OCI-LY7 (cell line): Measurements from ENCODE around the gene LBP. TPM values are rescaled to one million over a fixed set of nuclear protein-coding genes. Genes with fewer than 3 reads are reported as not detected.

Source experiments
- BruUV-seq: library from RNA; stranded (reverse); fragments of 400-500 nt; replicated peaks from 2 replicates; lab custom pipeline; 2021; lab: Mats Ljungman, UMichigan
- CTCF ChIA-PET: fragments of 300-600 bp; sonication (Branson Sonifier 250); formaldehyde crosslinking; loops from one replicate; lab custom pipeline; 2022; ENCODE audit warnings: antibody characterized with exemption; ENCODE audit not compliant: unreplicated experiment; lab: Charles Lee
- POLR2A ChIA-PET: fragments of 300-600 bp; sonication (Branson Sonifier 250); formaldehyde crosslinking; loops from one replicate; lab custom pipeline; 2022; ENCODE audit warnings: antibody characterized with exemption; lab: Charles Lee
- DNase-seq: peaks from one replicate; pipeline ENCODE4 v3.0.0-alpha.2; 2015; ENCODE audit warnings: low spot score
- H2AFZ ChIP-seq: fragments of 200-600 bp; sonication (generic), shearing (Covaris generic); 2 replicates; pipeline ENCODE4 v1.6.1; 2014; ENCODE audit warnings: mild to moderate bottlenecking, antibody characterized with exemption, low read length, moderate library complexity
- H3K27ac ChIP-seq: fragments of 200-600 bp; sonication (generic); 2 replicates; pipeline ENCODE4 v1.5.1; 2014; ENCODE audit warnings: mixed run types, low read depth, mild to moderate bottlenecking, moderate library complexity, low read length, inconsistent platforms; ENCODE audit not compliant: poor library complexity, severe bottlenecking
- H3K36me3 ChIP-seq: fragments of 200-600 bp; sonication (generic); 2 replicates; pipeline ENCODE4 v1.6.1; 2014; ENCODE audit warnings: mild to moderate bottlenecking, antibody characterized with exemption, low read length, moderate library complexity, mixed read lengths; ENCODE audit not compliant: insufficient read depth
- H3K4me1 ChIP-seq: fragments of 200-600 bp; sonication (generic); 2 replicates; pipeline ENCODE4 v1.5.1; 2014; ENCODE audit warnings: mild to moderate bottlenecking, low read length; ENCODE audit not compliant: insufficient read depth, poor library complexity, severe bottlenecking
- H3K4me2 ChIP-seq: fragments of 200-600 bp; sonication (generic); 2 replicates; pipeline ENCODE4 v1.6.1; 2014; ENCODE audit warnings: mild to moderate bottlenecking, low read length
- H3K4me3 ChIP-seq: fragments of 200-600 bp; sonication (generic); 2 replicates; pipeline ENCODE4 v1.5.1; 2014; ENCODE audit warnings: mild to moderate bottlenecking, low read depth, low read length; ENCODE audit not compliant: poor library complexity, severe bottlenecking
- H3K79me2 ChIP-seq: fragments of 200-600 bp; sonication (generic); 2 replicates; pipeline ENCODE4 v1.6.1; 2016; ENCODE audit warnings: low read depth, mild to moderate bottlenecking, low read length, moderate library complexity, mixed read lengths; ENCODE audit not compliant: insufficient read depth
- H3K9me2 ChIP-seq: fragments of 200-600 bp; sonication (generic); 2 replicates; pipeline ENCODE4 v1.6.1; 2016; ENCODE audit warnings: mild to moderate bottlenecking, low read length, mixed read lengths; ENCODE audit not compliant: insufficient read depth
- H3K9me3 ChIP-seq: fragments of 200-600 bp; sonication (generic); 2 replicates; pipeline ENCODE4 v1.6.1; 2014; ENCODE audit warnings: mild to moderate bottlenecking, mixed run types, low read length, mixed read lengths
- H4K20me1 ChIP-seq: fragments of 200-600 bp; sonication (generic); 2 replicates; pipeline ENCODE4 v1.6.1; 2014; ENCODE audit warnings: mild to moderate bottlenecking, antibody characterized with exemption, low read length, moderate library complexity, mixed read lengths; ENCODE audit not compliant: insufficient read depth
- CTCF ChIP-seq: fragments of 200-600 bp; sonication (generic); conservative IDR thresholded peaks from 2 replicates; pipeline ENCODE4 v1.5.1; 2014; ENCODE audit warnings: mild to moderate bottlenecking, antibody characterized with exemption, low read length, moderate library complexity, mixed read lengths
- EZH2phosphoT487 ChIP-seq: fragments of 200-600 bp; sonication (generic); IDR thresholded peaks from 2 replicates; pipeline ENCODE4 v1.6.1; 2018; ENCODE audit warnings: low read depth, borderline replicate concordance, mild to moderate bottlenecking, mixed run types, antibody characterized with exemption, low read length, moderate library complexity, mixed read lengths
- intact Hi-C: fragments of 100-400 bp; cut with micrococcal nuclease; formaldehyde crosslinking; loops from one replicate; pipeline ENCODE4 v1.10.0; 2022; ENCODE audit not compliant: unreplicated experiment
- total RNA-seq, 2 experiments: library from RNA; depleted of rRNA in 1 of 2; stranded (reverse); fragments of >200 nt in 1 of 2; shearing (Covaris generic) in 1 of 2; gene quantifications; 2 replicates each; pipeline ENCODE4 v1.2.3, GENCODE V29; 2014 to 2022

Gene LBP
- total RNA-seq, 2 experiments from 2014 or later, result not detected

- no peak for TF ChIP-seq EZH2phosphoT487
- no peak for TF ChIP-seq CTCF
- DNase-seq, result peak; percentile 43
- H3K9me2 ChIP-seq, result no peaks in the 10 kb centered on the region
- H2AFZ ChIP-seq, result peak overlapping the region; percentile 98
- H4K20me1 ChIP-seq, result no peaks in the 10 kb centered on the region
- H3K9me3 ChIP-seq, result no peaks in the 10 kb centered on the region
- no peaks in the 10 kb centered on the region for H3K36me3 ChIP-seq
- CTCF ChIA-PET, result no interaction called here
- H3K27ac ChIP-seq, result no peak overlapping the region
- intact Hi-C loops, result no loop called here
- H3K4me3 ChIP-seq, result peak overlapping the region; percentile 31
- H3K4me1 ChIP-seq, result no peaks in the 10 kb centered on the region
- no TSS peak for BruUV-seq
- no peaks in the 10 kb centered on the region for H3K79me2 ChIP-seq
- POLR2A ChIA-PET, result no interaction called here
- peak overlapping the region; percentile 63 for H3K4me2 ChIP-seq
These were observed 23.1 kb downstream of the LBP start for GRCh38 chr20:38369389-38369788.

GRCh38 chr20:38372806-38373205 is 26.5 kb downstream of the LBP start:
- H2AFZ ChIP-seq, result no peak overlapping the region
- no peaks in the 10 kb centered on the region for H3K9me3 ChIP-seq
- H3K4me2 ChIP-seq, result no peak overlapping the region
- no peaks in the 10 kb centered on the region for H3K79me2 ChIP-seq
- no peaks in the 10 kb centered on the region for H3K4me1 ChIP-seq
- ChIA-PET POLR2A (no interaction called here), CTCF (no interaction called here)
- no peaks in the 10 kb centered on the region for H4K20me1 ChIP-seq
- H3K27ac ChIP-seq, result no peak overlapping the region
- H3K36me3 ChIP-seq, result no peaks in the 10 kb centered on the region
- H3K4me3 ChIP-seq, result no peak overlapping the region
- no TSS peak for BruUV-seq
- intact Hi-C loops, result no loop called here
- H3K9me2 ChIP-seq, result no peaks in the 10 kb centered on the region
- no peak for DNase-seq
- TF ChIP-seq CTCF (no peak), EZH2phosphoT487 (no peak)

DNA sequence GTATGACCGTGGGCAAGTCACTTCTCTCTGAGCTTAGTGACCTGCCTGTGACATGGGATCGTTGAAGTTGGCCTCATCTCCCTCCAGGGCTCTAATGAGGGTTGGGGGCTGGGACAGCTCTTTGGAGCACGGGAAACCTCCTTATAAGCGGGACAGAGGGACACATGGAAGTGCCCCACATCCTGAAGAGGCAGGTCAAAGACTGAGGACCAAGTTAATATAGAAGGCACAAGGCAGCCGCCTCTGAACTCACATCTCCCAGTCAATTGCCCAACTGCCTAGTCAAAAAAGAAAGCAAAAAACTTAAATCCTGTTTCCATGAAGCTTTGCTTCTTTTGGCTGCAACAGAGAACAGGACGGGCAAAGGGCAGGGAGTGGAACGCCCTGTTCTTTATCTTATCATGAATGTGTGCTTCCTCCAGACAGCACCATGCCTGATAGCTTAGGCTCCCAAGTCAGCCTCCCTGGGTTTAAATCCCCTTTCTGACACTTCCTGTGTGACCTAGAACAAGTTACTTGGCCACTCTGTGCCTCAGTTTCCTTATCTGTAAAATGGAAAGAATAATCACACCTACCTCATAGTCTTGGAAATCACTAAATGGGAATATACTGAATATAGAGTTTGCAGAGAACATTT is 27.1 kb downstream of the LBP start:
- Histone ChIP-seq H3K79me2 (no peaks in the 10 kb centered on the region), H3K9me3 (no peaks in the 10 kb centered on the region), H3K4me1 (no peaks in the 10 kb centered on the region), H4K20me1 (no peaks in the 10 kb centered on the region), H3K9me2 (no peaks in the 10 kb centered on the region), H3K27ac (no peak overlapping the region), H2AFZ (no peak overlapping the region), H3K36me3 (no peaks in the 10 kb centered on the region), H3K4me2 (no peak overlapping the region), H3K4me3 (no peak overlapping the region)
- intact Hi-C loops, result no loop called here
- ChIA-PET CTCF (no interaction called here), POLR2A (no interaction called here)
- no peak for DNase-seq
- TF ChIP-seq EZH2phosphoT487, result no peak
- TF ChIP-seq CTCF, result no peak
- no TSS peak for BruUV-seq
